Measurements from ENCODE around the gene OR5M11. TPM values are rescaled to one million over a fixed set of nuclear protein-coding genes. Genes with fewer than 3 reads are reported as not detected.
"Not testable (repeated sequence)": the region's sequence is repeated elsewhere in the genome, so short reads cannot be mapped to it uniquely, and the experiment has no call there.

OR5M11 gene
- total RNA-seq = not detected
- not detected for polyA plus RNA-seq
- not detected for total RNA-seq

GRCh38 chr11:56543157-56543556 lies at the start of gene OR5M11:
TSS of gene OR5M11 (minus strand) at chr11:56543257. CDS start at chr11:56543257, 0 bp downstream.
- no peaks in the 10 kb centered on the region for H3K4me1 ChIP-seq (ENCODE audit: control insufficient read depth in 2 of 2, insufficient read depth in 2 of 2, low read length in 2 of 2)
- H3K9me3 ChIP-seq (ENCODE audit: control insufficient read depth in 2 of 3, low read length in 3 of 3) = no peaks in the 10 kb centered on the region
- intact Hi-C loops (cut with micrococcal nuclease) = no loop called here
- no peaks in the 10 kb centered on the region for H3K27me3 ChIP-seq (ENCODE audit: control insufficient read depth in 2 of 2, insufficient read depth in 2 of 2, low read length in 2 of 2)
- H3K4me1 Mint-ChIP-seq = peaks cover 0 to 1% (median 0%) of the 10 kb centered on the region in 7 donors
- peaks cover 0 to 3% (median 0%) of the 10 kb centered on the region in 5 donors for H3K36me3 Mint-ChIP-seq
- H3K4me3 Mint-ChIP-seq = no peak within 1 kb of the TSS
- no peaks in the 10 kb centered on the region for H3K27me3 Mint-ChIP-seq
- ATAC-seq (no peak), DNase-seq (no peak)
- ChIA-PET CTCF (no interaction called here), POLR2A (no interaction called here)
- H3K9me3 Mint-ChIP-seq = peaks cover 4 to 26% (median 14%) of the 10 kb centered on the region in 11 donors
- H3K27ac Mint-ChIP-seq = no peak within 1 kb of the TSS
- no peak within 1 kb of the TSS for H3K27ac ChIP-seq (ENCODE audit: low read depth, low read length)
- H3K36me3 ChIP-seq (ENCODE audit: control insufficient read depth in 2 of 3, insufficient read depth in 3 of 3, low read length in 3 of 3) = no peaks in the 10 kb centered on the region
- H3K4me3 ChIP-seq (ENCODE audit: low read length) = no peak within 1 kb of the TSS

- H3K36me3 Mint-ChIP-seq; H3K4me3 Mint-ChIP-seq; H3K36me3 ChIP-seq (ENCODE audit: control insufficient read depth in 2 of 3, insufficient read depth in 3 of 3, low read length in 3 of 3); H3K4me3 ChIP-seq (ENCODE audit: low read length); ATAC-seq; DNase-seq; H3K4me1 ChIP-seq (ENCODE audit: control insufficient read depth in 2 of 2, insufficient read depth in 2 of 2, low read length in 2 of 2); H3K27me3 ChIP-seq (ENCODE audit: control insufficient read depth in 2 of 2, insufficient read depth in 2 of 2, low read length in 2 of 2); H3K27ac Mint-ChIP-seq; H3K27ac ChIP-seq (ENCODE audit: low read depth, low read length); H3K9me3 ChIP-seq (ENCODE audit: control insufficient read depth in 2 of 3, low read length in 3 of 3); CTCF ChIA-PET; intact Hi-C loops (cut with micrococcal nuclease); POLR2A ChIA-PET; H3K4me1 Mint-ChIP-seq; H3K27me3 Mint-ChIP-seq: not testable (repeated sequence)
- H3K9me3 Mint-ChIP-seq = peaks cover 0 to 11% (median 7%) of the 10 kb centered on the region in 11 donors
Measured at GRCh38 chr11:56592088-56592717, 49.1 kb upstream of the OR5M11 start.

GRCh38 chr11:56577621-56578020 lies 34.6 kb upstream of the OR5M11 start, which contains the start of gene OR5M10:
TSS of gene OR5M10 (minus strand) at chr11:56577721. CDS start at chr11:56577721, 0 bp downstream.
- ATAC-seq (no peak), DNase-seq (no peak)
- no peaks in the 10 kb centered on the region for H3K27me3 Mint-ChIP-seq
- no peaks in the 10 kb centered on the region for H3K4me1 Mint-ChIP-seq
- H3K9me3 ChIP-seq (ENCODE audit: control insufficient read depth in 2 of 3, low read length in 3 of 3) = no peaks in the 10 kb centered on the region
- no peaks in the 10 kb centered on the region for H3K36me3 ChIP-seq (ENCODE audit: control insufficient read depth in 2 of 3, insufficient read depth in 3 of 3, low read length in 3 of 3)
- H3K27ac ChIP-seq (ENCODE audit: low read depth, low read length) = no peak within 1 kb of the TSS
- no peaks in the 10 kb centered on the region for H3K27me3 ChIP-seq (ENCODE audit: control insufficient read depth in 2 of 2, insufficient read depth in 2 of 2, low read length in 2 of 2)
- no peak within 1 kb of the TSS for H3K4me3 ChIP-seq (ENCODE audit: low read length)
- CTCF ChIA-PET = no interaction called here
- POLR2A ChIA-PET = no interaction called here
- no peaks in the 10 kb centered on the region for H3K4me1 ChIP-seq (ENCODE audit: control insufficient read depth in 2 of 2, insufficient read depth in 2 of 2, low read length in 2 of 2)
- H3K9me3 Mint-ChIP-seq = peaks cover 0 to 10% (median 6%) of the 10 kb centered on the region in 11 donors
- no peak within 1 kb of the TSS for H3K4me3 Mint-ChIP-seq
- H3K36me3 Mint-ChIP-seq = no peaks in the 10 kb centered on the region
- intact Hi-C loops (cut with micrococcal nuclease) = no loop called here
- no peak within 1 kb of the TSS for H3K27ac Mint-ChIP-seq

- Histone ChIP-seq H3K36me3 (ENCODE audit: control insufficient read depth in 2 of 3, insufficient read depth in 3 of 3, low read length in 3 of 3) (no peaks in the 10 kb centered on the region), H3K4me1 (ENCODE audit: control insufficient read depth in 2 of 2, insufficient read depth in 2 of 2, low read length in 2 of 2) (no peaks in the 10 kb centered on the region), H3K4me3 (ENCODE audit: low read length) (no peak overlapping the region), H3K27me3 (ENCODE audit: control insufficient read depth in 2 of 2, insufficient read depth in 2 of 2, low read length in 2 of 2) (no peaks in the 10 kb centered on the region), H3K9me3 (ENCODE audit: control insufficient read depth in 2 of 3, low read length in 3 of 3) (no peaks in the 10 kb centered on the region), H3K27ac (ENCODE audit: low read depth, low read length) (no peak overlapping the region)
- ChIA-PET CTCF (no interaction called here), POLR2A (no interaction called here)
- ATAC-seq (no peak), DNase-seq (no peak)
- no peaks in the 10 kb centered on the region for H3K27me3 Mint-ChIP-seq
- H3K4me1 Mint-ChIP-seq = no peaks in the 10 kb centered on the region
- intact Hi-C loops (cut with micrococcal nuclease) = no loop called here
- no peak overlapping the region for H3K4me3 Mint-ChIP-seq
- H3K27ac Mint-ChIP-seq = no peak overlapping the region
- H3K9me3 Mint-ChIP-seq = peaks cover 0 to 32% (median 9%) of the 10 kb centered on the region in 11 donors
- peaks cover 0 to 6% (median 0%) of the 10 kb centered on the region in 5 donors for H3K36me3 Mint-ChIP-seq
Measured at GRCh38 chr11:56558574-56558973, 15.5 kb upstream of the OR5M11 start.

DNA sequence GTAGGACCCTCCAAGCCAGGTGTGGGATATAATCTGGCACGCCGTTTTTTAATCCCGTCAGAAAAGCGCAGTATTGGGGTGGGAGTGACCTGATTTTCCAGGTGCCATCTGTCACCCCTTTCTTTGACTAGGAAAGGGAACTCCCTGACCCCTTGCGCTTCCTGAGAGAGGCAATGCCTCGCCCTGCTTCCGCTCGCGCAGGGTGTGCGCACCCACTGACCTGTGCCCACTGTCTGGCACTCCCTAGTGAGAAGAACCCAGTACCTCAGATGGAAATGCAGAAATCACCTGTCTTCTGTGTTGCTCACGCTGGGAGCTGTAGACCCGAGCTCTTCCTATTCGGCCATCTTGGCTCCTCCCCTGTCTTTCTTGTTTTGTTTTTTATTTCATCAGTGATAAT lies 11.6 kb upstream of the OR5M11 start:
- H3K27me3 Mint-ChIP-seq; H3K27ac Mint-ChIP-seq; H3K27ac ChIP-seq (ENCODE audit: low read depth, low read length); H3K4me3 Mint-ChIP-seq; H3K4me1 ChIP-seq (ENCODE audit: control insufficient read depth in 2 of 2, insufficient read depth in 2 of 2, low read length in 2 of 2); H3K4me1 Mint-ChIP-seq; POLR2A ChIA-PET; DNase-seq; CTCF ChIA-PET; H3K27me3 ChIP-seq (ENCODE audit: control insufficient read depth in 2 of 2, insufficient read depth in 2 of 2, low read length in 2 of 2); H3K9me3 ChIP-seq (ENCODE audit: control insufficient read depth in 2 of 3, low read length in 3 of 3); H3K4me3 ChIP-seq (ENCODE audit: low read length); intact Hi-C loops (cut with micrococcal nuclease); ATAC-seq; H3K36me3 Mint-ChIP-seq; H3K36me3 ChIP-seq (ENCODE audit: control insufficient read depth in 2 of 3, insufficient read depth in 3 of 3, low read length in 3 of 3): not testable (repeated sequence)
- peaks cover 0 to 20% (median 5%) of the 10 kb centered on the region in 11 donors for H3K9me3 Mint-ChIP-seq

DNA sequence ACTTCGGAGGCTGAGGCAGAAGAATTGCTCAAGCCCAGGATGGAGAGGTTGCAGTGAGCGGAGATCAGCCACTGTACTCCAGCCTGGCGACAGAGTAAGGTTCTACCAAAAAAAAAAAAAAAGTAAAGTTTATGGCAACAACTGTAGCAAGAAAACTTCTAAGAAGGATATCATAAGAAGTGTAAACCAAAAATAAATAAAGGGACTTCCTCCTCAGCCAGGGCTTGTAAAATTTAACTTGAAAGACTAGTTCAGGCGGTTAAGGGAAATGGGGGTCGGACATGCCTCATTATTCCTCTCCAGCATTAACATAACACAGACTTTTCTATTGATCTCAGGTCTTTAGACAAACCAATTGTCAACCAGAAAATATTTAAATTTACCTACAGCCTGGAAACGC lies 2.5 kb upstream of the OR5M11 start:
- peaks cover 2 to 23% (median 12%) of the 10 kb centered on the region in 11 donors for H3K9me3 Mint-ChIP-seq
- H3K27me3 Mint-ChIP-seq = no peaks in the 10 kb centered on the region
- no peaks in the 10 kb centered on the region for H3K4me1 ChIP-seq (ENCODE audit: control insufficient read depth in 2 of 2, insufficient read depth in 2 of 2, low read length in 2 of 2)
- POLR2A ChIA-PET = no interaction called here
- no peak overlapping the region for H3K27ac Mint-ChIP-seq
- intact Hi-C loops (cut with micrococcal nuclease) = no loop called here
- ATAC-seq (no peak), DNase-seq (no peak)
- H3K9me3 ChIP-seq (ENCODE audit: control insufficient read depth in 2 of 3, low read length in 3 of 3) = no peaks in the 10 kb centered on the region
- peaks cover 0 to 1% (median 0%) of the 10 kb centered on the region in 7 donors for H3K4me1 Mint-ChIP-seq
- H3K4me3 ChIP-seq (ENCODE audit: low read length) = no peak overlapping the region
- H3K36me3 ChIP-seq (ENCODE audit: control insufficient read depth in 2 of 3, insufficient read depth in 3 of 3, low read length in 3 of 3) = no peaks in the 10 kb centered on the region
- CTCF ChIA-PET = no interaction called here
- H3K27ac ChIP-seq (ENCODE audit: low read depth, low read length) = no peak overlapping the region
- no peak overlapping the region for H3K4me3 Mint-ChIP-seq
- H3K27me3 ChIP-seq (ENCODE audit: control insufficient read depth in 2 of 2, insufficient read depth in 2 of 2, low read length in 2 of 2) = no peaks in the 10 kb centered on the region
- peaks cover 0 to 3% (median 0%) of the 10 kb centered on the region in 5 donors for H3K36me3 Mint-ChIP-seq

DNA sequence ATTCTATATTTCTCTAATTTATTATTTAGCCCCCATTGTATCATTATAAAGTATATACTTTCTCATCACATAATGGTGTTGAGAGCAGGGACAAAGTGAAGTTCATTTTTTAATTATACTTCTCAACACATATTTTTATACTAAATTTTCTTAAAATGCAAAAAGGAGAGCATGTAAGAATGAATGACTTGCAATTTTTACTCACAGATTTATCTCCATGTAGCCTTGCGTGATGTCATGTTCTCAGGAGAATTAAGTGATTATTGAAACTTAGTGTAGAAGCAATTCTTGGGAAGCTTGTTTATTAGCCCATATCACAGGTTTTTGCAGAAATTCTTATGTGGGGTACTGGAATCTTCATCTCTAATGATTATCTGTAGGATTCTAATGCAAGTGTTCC lies 682 bp upstream of the OR5M11 start:
- intact Hi-C loops (cut with micrococcal nuclease) = no loop called here
- ATAC-seq (no peak), DNase-seq (no peak)
- Mint-ChIP-seq H3K27me3 (no peaks in the 10 kb centered on the region), H3K9me3 (peaks cover 2 to 25% (median 14%) of the 10 kb centered on the region in 11 donors), H3K4me1 (peaks cover 0 to 1% (median 0%) of the 10 kb centered on the region in 7 donors), H3K4me3 (no peak overlapping the region), H3K27ac (no peak overlapping the region), H3K36me3 (peaks cover 0 to 3% (median 0%) of the 10 kb centered on the region in 5 donors)
- H3K27me3 ChIP-seq (ENCODE audit: control insufficient read depth in 2 of 2, insufficient read depth in 2 of 2, low read length in 2 of 2) = no peaks in the 10 kb centered on the region
- no peaks in the 10 kb centered on the region for H3K36me3 ChIP-seq (ENCODE audit: control insufficient read depth in 2 of 3, insufficient read depth in 3 of 3, low read length in 3 of 3)
- POLR2A ChIA-PET = no interaction called here
- CTCF ChIA-PET = no interaction called here
- H3K27ac ChIP-seq (ENCODE audit: low read depth, low read length) = no peak overlapping the region
- no peak overlapping the region for H3K4me3 ChIP-seq (ENCODE audit: low read length)
- no peaks in the 10 kb centered on the region for H3K4me1 ChIP-seq (ENCODE audit: control insufficient read depth in 2 of 2, insufficient read depth in 2 of 2, low read length in 2 of 2)
- no peaks in the 10 kb centered on the region for H3K9me3 ChIP-seq (ENCODE audit: control insufficient read depth in 2 of 3, low read length in 3 of 3)

Measured in naive thymus-derived CD4-positive, alpha-beta T cell (primary cell).